ENCODE data around the gene MYL5. TPM values are rescaled to one million over a fixed set of nuclear protein-coding genes. Genes with fewer than 3 reads are reported as not detected.

The MYL5 gene
- polyA plus RNA-seq, 2 of the 4 experiments (the other 2 are of a cell fraction), result 8.0 to 8.3 TPM

- Histone ChIP-seq H3K9me3 (no peaks in the 10 kb centered on the region), H3K27ac (no peak overlapping the region), H3K4me1 (no peaks in the 10 kb centered on the region), H3K4me3 (no peak overlapping the region), H3K4me2 (no peak overlapping the region)
- TF ChIP-seq CHD2 (IDR thresholded peaks at IDR 0.05; ENCODE audit: low read length, partially characterized antibody) (no peak), ELK1 (IDR thresholded peaks at IDR 0.05; ENCODE audit: low read depth, low read length) (no peak), ZNF302 (CRISPR knock-in tag; IDR thresholded peaks at IDR 0.05) (no peak)
- no peak for ATAC-seq
- no peak for FAIRE-seq
- ChIA-PET CTCF (no interaction called here), POLR2A (no interaction called here)
- 52% methylated on average over 23 of the region's 49 CpGs for WGBS (ENCODE audit: missing lambda C conversion rate)
- DNase-seq (ENCODE audit: low read depth in 1 of 2, low spot score in 1 of 2), result no peak
Observed at GRCh38 chr4:650951-651883, 23.1 kb upstream of the MYL5 start.

GRCh38 chr4:651884-652642 is 22.3 kb upstream of the MYL5 start:
- ChIA-PET POLR2A (no interaction called here), CTCF (no interaction called here)
- Histone ChIP-seq H3K9me3 (no peaks in the 10 kb centered on the region), H3K4me2 (no peak overlapping the region), H3K4me3 (no peak overlapping the region), H3K4me1 (no peaks in the 10 kb centered on the region), H3K27ac (no peak overlapping the region)
- no peak for DNase-seq (ENCODE audit: low read depth in 1 of 2, low spot score in 1 of 2)
- no peak for FAIRE-seq
- TF ChIP-seq HEYL (CRISPR knock-in tag; IDR thresholded peaks at IDR 0.05) (no peak), CTCF (IDR thresholded peaks at IDR 0.05) (no peak), HMGXB4 (CRISPR knock-in tag; IDR thresholded peaks at IDR 0.05; ENCODE audit: borderline replicate concordance) (no peak)
- WGBS (ENCODE audit: missing lambda C conversion rate), result 56% methylated on average over 20 of the region's 24 CpGs
- no peak for ATAC-seq

- FAIRE-seq (no peak), ATAC-seq (no peak), DNase-seq (ENCODE audit: low read depth in 1 of 2, low spot score in 1 of 2) (no peak)
- Histone ChIP-seq H3K4me3 (no peak overlapping the region), H3K4me2 (no peak overlapping the region), H3K9me3 (no peaks in the 10 kb centered on the region), H3K4me1 (no peaks in the 10 kb centered on the region), H3K27ac (no peak overlapping the region)
- ChIA-PET CTCF (no interaction called here), POLR2A (no interaction called here)
- TF ChIP-seq BHLHE40 (IDR thresholded peaks at IDR 0.05; ENCODE audit: low read depth, low read length), result no peak
- TF ChIP-seq EHF (CRISPR knock-in tag; IDR thresholded peaks at IDR 0.05), result no peak
- no peak for TF ChIP-seq PHF8 (IDR thresholded peaks at IDR 0.05; ENCODE audit: borderline replicate concordance, low read depth)
- TF ChIP-seq RNF2 (IDR thresholded peaks at IDR 0.05; ENCODE audit: borderline replicate concordance, low read depth), result no peak
- no peak for TF ChIP-seq HEYL (CRISPR knock-in tag; IDR thresholded peaks at IDR 0.05)
- TF ChIP-seq CBX2 (IDR thresholded peaks at IDR 0.05; ENCODE audit: borderline replicate concordance, low read depth), result no peak
- TF ChIP-seq E2F6 (IDR thresholded peaks at IDR 0.05; ENCODE audit: borderline replicate concordance, low read depth), result no peak
- WGBS (ENCODE audit: missing lambda C conversion rate), result 84% methylated on average over 26 of the region's 35 CpGs
Observed at GRCh38 chr4:653080-653821, 21.1 kb upstream of the MYL5 start.
